HG02938 (cell line): ENCODE results near the gene GUCA2B.

Experiments
- ATAC-seq: cut with Tn5 transposase; IDR thresholded peaks from one replicate; pipeline ENCODE4 v1.9.1; 2021; ENCODE audit warnings: mild to moderate bottlenecking, moderate library complexity; ENCODE audit not compliant: unreplicated experiment

The GUCA2B gene

GRCh38 chr1:42142894-42143675 lies 10.1 kb upstream of the GUCA2B start:
- ATAC-seq: no peak

DNA sequence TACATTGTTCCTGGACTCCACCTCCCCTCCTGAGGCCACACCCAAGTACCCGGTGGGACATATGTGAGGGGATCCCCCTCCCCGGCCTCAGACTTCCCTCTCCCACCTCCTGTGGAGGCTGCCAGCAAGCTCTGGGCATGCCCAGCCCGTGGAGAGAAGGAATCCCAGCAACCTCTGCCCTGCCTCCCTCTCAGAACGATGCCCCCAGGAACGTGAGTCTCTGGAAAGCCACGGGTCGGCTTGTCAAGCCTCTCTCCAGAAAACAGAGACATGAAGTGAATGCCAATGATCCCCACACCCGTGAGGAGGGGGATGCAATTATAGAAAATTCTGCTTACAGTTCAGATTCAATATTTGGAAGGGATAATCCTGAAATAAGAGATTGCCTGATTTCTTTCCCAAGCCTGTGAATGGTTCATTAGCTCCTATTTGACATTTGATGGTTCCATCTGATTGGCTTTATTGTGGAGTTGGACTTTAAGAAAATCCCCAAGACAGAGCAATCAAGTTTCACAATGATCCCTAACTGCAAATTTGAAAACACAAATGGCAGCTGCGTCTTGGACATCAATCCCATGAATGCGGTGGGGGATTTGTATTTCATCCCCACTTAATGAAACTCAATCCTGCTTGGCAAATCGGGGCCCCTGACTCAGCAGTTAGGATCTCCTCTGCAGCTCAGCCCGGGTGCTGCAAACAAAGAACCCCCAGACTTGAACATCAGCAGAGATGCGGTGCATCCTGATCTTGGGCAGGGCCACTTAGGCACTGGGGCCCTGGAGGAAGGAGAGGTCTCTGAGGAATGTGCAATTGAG lies 9.1 kb upstream of the GUCA2B start:
- no peak for ATAC-seq

GRCh38 chr1:42144711-42145388 lies 8.4 kb upstream of the GUCA2B start:
- ATAC-seq: no peak

- no peak for ATAC-seq
Observed at GRCh38 chr1:42145389-42145716, 7.9 kb upstream of the GUCA2B start.

- no peak for ATAC-seq
Observed at GRCh38 chr1:42145764-42146625, 7.2 kb upstream of the GUCA2B start.

DNA sequence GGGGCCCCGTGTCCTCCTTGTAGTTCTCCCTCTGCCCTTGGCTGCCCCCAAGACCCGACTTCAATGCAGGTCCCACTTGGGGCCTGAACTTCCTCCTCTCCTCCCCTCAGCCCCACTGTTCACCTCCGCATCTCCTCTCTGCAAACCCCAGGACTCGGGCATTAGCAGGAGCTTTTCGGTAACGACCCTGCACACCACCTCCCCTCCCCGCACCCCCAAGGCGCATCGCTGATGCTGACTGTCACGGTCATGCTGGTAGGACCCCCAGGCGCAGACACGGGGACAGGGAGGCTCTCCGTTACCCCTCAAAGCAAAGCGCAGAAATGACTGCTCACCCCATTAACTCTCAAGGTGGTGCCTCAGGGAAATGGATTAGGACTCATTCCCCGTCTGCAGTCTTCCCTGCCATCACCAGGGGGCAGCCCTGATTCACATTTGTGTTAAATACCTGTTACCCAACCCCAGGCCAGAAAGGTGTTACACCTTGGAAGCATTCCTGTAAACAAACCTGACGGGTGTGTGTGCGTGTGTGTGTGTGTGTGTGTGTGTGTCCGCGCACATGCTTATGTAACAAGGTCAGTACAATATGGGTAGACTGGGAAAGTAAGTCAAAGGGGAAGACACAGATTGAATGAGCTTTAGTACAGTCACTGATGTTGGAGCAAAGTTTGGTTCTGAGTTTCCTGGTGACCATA lies 6.4 kb upstream of the GUCA2B start:
- no peak for ATAC-seq

GRCh38 chr1:42148166-42148565 lies 5.0 kb upstream of the GUCA2B start:
- no peak for ATAC-seq

DNA sequence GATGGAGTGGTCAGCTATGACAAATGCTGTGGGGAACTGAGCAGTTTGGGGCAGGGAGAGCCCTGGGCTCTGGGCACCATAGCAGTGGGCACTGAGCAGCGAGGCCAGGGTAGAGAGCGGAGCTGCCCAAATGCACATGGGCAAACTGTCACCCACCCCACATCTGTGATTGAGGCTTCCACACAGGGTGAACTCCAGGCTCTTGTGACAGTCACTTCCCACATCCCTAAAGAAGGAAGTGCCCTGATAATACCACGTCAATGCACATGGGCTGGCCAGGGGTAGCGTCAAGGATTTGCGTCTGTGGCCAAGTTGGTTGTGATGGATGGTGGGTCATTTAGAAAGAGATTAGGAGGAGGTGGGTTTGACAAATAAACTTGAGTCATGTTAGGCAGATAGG lies 2.6 kb upstream of the GUCA2B start:
- ATAC-seq: no peak

GRCh38 chr1:42152119-42152518 lies 1.1 kb upstream of the GUCA2B start:
- no peak for ATAC-seq

GRCh38 chr1:42153624-42154023 lies 414 bp downstream of the GUCA2B start:
- ATAC-seq: no peak

DNA sequence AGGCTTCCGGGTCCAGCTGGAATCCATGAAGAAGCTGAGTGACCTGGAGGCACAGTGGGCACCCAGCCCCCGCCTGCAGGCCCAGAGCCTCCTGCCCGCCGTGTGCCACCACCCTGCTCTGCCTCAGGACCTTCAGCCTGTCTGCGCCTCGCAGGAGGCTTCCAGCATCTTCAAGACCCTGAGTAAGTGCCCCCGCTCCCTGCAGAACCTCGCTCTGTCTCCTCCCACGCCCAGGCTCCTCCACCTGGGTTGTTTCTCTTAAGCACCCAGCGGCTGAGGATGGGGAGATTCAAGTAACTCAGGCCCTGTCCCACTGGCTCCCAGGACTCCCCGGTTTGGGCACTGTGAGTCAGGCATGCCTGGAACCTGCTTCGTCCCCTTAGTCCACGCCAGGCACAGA lies 1.5 kb downstream of the GUCA2B start:
- ATAC-seq: no peak

- ATAC-seq: no peak
Observed at GRCh38 chr1:42155362-42155761, 2.2 kb downstream of the GUCA2B start.

DNA sequence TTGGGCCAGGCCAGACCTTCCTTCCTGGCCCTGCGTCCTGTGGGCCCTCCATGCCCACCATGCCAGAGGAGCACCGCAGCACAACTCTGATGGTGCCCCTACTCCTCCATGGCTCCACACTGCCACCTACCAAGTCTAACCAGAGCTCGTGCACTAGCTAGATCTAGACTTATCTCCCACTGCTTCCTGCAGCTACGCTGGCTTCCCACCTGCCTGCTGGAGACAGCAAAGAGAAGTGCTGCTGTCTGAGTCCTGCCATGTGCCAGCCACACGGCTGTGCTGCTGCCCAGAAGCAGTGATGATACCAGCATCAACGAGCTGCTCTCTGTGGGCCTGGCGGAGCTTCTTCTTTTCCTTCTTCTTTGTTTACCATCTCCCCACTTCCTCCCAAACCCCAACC lies 4.5 kb downstream of the GUCA2B start:
- ATAC-seq: no peak

GRCh38 chr1:42158189-42158588 lies 5.0 kb downstream of the GUCA2B start:
- no peak for ATAC-seq

DNA sequence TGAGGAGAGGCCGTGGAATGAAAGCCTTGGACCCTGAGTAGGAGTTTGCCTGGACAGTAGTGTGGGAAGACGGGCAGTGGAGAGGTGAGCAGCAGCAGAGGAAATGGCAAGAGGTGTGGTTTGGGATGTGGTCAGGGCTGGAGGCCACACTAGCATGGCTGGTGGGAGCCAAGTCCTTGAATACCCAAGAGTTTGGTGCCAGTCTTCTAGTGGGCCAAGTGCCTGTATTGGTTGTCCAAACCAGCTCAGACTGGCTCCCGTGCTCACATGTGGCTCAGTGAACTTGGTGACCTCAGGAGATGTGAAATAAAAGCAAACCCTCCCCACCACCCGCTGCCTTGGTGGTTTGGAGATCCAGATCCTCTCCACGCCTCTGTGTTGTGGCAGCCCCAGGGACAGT lies 9.0 kb downstream of the GUCA2B start:
- ATAC-seq: no peak

DNA sequence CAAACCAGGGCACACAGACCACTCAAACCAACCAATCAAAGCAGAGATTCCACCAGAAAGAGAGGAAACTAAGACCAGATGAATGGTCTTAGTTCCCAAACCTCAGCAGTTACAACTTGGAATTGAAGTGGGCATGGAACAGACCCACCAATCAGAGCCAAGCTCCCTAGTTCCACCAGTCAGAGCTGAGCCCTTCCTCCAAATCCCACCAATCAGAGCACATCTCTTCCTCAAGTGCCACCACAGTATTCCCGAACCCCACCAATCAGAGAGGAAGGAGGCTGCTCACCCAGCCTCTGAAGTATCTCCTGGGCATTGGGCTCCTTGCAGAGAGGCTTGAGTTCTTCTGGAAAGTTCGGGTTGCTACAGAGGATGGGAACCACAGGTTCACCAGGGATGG lies 9.9 kb downstream of the GUCA2B start:
- no peak for ATAC-seq

GRCh38 chr1:42163536-42164503 lies 10.6 kb downstream of the GUCA2B start:
- ATAC-seq: no peak

GRCh38 chr1:42164551-42165420 lies 11.6 kb downstream of the GUCA2B start, which contains the start of gene GUCA2A:
Gene GUCA2A, minus strand, starts transcription at chr1:42164745. Its CDS starts 33 bp downstream, at chr1:42164712.
- ATAC-seq: no peak
